ENCODE data around the gene PREX1.
"Not testable (repeated sequence)": the region's sequence is repeated elsewhere in the genome, so short reads cannot be mapped to it uniquely, and the experiment has no call there.

Gene PREX1

DNA sequence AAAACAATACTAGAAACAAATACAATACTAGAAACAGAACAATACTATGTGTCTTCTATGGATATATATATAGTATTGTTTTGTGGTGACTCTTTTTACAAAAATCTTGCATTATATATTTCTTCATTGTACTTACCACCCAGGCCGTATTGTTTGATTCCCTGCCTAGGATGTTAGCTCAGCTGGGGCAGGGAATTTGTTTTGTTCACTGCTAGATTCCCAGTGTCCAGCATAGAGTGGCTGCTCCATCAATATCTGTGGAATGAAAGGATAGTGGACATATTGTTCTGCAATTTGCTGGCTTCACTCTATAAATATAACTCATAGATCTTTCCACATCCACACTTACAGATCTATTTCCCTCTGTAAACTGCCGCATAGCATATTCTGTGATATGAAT lies 21.5 kb upstream of the PREX1 start:
- H3K4me3 ChIP-seq (ENCODE audit: insufficient read depth, low read depth, low read length, poor library complexity, severe bottlenecking) = no peak overlapping the region
- DNase-seq = no peak
- no peak overlapping the region for H3K27ac ChIP-seq (ENCODE audit: insufficient read depth, low read length, poor library complexity, severe bottlenecking)
- H3K36me3 ChIP-seq (ENCODE audit: control insufficient read depth, insufficient read depth, low read length) = no peaks in the 10 kb centered on the region
- no peaks in the 10 kb centered on the region for H3K27me3 ChIP-seq (replicated peaks; ENCODE audit: control insufficient read depth, insufficient read depth, low read length, poor library complexity, severe bottlenecking)
- no peaks in the 10 kb centered on the region for H3K9me3 ChIP-seq (ENCODE audit: control insufficient read depth, low read length)
- no peaks in the 10 kb centered on the region for H3K4me1 ChIP-seq (ENCODE audit: control insufficient read depth, insufficient read depth, low read length, poor library complexity, severe bottlenecking)

DNA sequence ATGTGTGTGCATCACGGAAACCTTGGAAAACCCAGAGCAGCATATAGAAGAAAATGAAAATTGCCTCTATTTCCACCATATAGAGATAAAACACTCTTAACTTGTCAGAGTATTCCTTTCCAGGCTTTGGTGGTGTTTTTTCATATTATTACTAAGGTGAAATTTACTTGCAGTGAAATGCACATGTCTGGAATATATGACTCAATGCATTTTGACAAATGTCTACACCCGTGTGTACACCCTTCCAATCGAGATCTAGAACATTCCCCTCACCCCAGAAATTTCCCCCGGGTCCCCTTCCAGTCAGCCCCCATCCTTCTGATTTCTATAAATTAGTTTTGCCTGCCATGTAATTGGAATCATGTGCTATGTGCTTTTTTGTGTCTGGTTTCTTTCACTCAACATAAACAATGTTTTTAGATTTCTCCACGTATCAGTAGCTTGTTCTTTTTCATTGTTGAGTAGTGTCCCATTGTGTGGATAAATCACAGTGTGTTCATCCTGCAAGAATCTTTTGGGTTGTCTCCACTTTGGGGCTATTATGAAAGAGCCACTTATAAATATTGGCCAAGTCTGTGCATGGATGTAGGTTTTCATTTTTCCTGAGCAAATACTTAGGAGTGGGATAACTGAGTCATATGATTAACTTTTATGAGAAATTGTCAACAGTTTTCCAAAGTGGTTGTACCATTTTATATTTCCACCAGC lies 19.9 kb upstream of the PREX1 start:
- Histone ChIP-seq H3K27me3 (replicated peaks; ENCODE audit: control insufficient read depth, insufficient read depth, low read length, poor library complexity, severe bottlenecking) (no peaks in the 10 kb centered on the region), H3K9me3 (ENCODE audit: control insufficient read depth, low read length) (no peaks in the 10 kb centered on the region), H3K4me3 (ENCODE audit: insufficient read depth, low read depth, low read length, poor library complexity, severe bottlenecking) (no peak overlapping the region), H3K27ac (ENCODE audit: insufficient read depth, low read length, poor library complexity, severe bottlenecking) (no peak overlapping the region), H3K36me3 (ENCODE audit: control insufficient read depth, insufficient read depth, low read length) (no peaks in the 10 kb centered on the region), H3K4me1 (ENCODE audit: control insufficient read depth, insufficient read depth, low read length, poor library complexity, severe bottlenecking) (no peaks in the 10 kb centered on the region)
- no peak for DNase-seq

DNA sequence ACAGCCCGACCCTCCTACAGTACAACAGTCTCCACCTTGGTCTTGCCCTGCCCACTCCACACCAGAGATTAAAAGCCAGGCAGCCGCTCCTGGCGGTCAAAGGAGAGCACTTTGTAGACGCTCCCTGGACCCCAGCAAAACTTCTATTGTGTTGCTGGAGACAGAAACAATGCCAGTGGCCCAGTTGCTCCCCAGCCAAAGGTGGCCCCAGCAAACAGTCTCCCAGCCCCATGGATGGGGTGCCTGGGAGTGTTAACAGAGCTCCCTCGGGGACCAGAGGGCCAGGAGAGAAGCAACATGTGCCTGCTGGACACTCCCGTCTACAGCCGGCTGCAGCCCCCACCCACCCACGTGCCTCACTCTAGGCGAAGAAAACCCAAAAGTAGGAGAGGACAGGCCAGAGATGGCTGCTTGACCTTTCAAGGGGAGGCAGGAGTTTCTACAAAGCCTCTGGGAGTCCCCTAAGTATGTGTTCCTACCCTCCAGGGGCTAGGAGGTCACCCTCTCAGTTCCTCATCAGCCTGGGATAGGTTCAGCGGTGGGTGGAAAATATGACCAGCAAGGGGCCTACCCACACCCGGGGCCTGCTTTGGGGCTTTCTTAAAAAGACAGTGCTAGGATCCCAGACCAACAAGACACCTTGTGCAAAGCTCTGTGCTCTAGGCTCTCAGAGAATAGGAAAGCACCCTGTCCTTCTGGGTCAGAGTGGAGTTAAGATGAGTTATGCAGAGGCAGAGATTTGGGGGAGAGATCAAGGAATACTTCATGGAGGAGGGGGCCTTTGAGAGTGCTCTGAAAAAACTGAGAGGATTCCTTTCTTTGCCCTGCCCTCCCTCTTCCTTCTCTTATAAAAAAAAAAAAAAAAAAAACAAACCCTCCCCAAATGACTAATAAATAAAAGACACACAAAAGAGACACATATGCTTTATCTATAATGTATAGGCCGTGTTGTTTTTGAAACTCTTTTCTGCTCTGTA lies 19.0 kb upstream of the PREX1 start:
- no peaks in the 10 kb centered on the region for H3K36me3 ChIP-seq (ENCODE audit: control insufficient read depth, insufficient read depth, low read length)
- no peak for DNase-seq
- H3K27me3 ChIP-seq (replicated peaks; ENCODE audit: control insufficient read depth, insufficient read depth, low read length, poor library complexity, severe bottlenecking) = no peaks in the 10 kb centered on the region
- no peak overlapping the region for H3K4me3 ChIP-seq (ENCODE audit: insufficient read depth, low read depth, low read length, poor library complexity, severe bottlenecking)
- no peak overlapping the region for H3K27ac ChIP-seq (ENCODE audit: insufficient read depth, low read length, poor library complexity, severe bottlenecking)
- no peaks in the 10 kb centered on the region for H3K4me1 ChIP-seq (ENCODE audit: control insufficient read depth, insufficient read depth, low read length, poor library complexity, severe bottlenecking)
- H3K9me3 ChIP-seq (ENCODE audit: control insufficient read depth, low read length) = no peaks in the 10 kb centered on the region

DNA sequence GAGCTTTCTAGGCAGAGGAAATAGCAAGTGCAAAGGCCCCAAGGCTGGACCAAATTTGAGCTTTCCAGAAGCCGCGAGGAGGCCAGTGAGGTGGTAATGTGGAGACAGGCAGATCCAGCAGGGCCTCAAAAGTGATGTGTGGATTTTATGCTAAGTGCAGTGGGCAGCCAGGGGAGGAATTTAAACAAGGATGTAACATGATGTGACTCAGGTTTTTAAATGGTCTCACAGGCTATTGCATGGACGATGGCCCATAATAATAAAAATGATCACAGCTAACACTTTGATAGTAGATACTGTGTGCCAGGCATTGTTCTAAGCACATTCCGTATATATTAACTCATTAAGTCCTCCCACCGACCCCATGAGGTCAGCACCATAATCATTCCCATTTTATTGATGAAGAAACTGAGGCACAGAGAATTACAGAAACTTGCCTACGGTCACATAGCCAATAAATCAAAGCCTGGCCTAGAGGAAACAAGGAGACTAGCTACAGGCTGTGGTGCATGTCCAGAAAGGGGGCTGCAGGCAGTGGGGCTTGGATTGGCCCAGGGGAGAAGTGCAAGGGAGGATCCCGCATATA lies 18.0 kb upstream of the PREX1 start:
- no peaks in the 10 kb centered on the region for H3K9me3 ChIP-seq (ENCODE audit: control insufficient read depth, low read length)
- no peaks in the 10 kb centered on the region for H3K4me1 ChIP-seq (ENCODE audit: control insufficient read depth, insufficient read depth, low read length, poor library complexity, severe bottlenecking)
- H3K27ac ChIP-seq (ENCODE audit: insufficient read depth, low read length, poor library complexity, severe bottlenecking) = no peak overlapping the region
- H3K4me3 ChIP-seq (ENCODE audit: insufficient read depth, low read depth, low read length, poor library complexity, severe bottlenecking) = no peak overlapping the region
- H3K36me3 ChIP-seq (ENCODE audit: control insufficient read depth, insufficient read depth, low read length) = no peaks in the 10 kb centered on the region
- no peak for DNase-seq
- H3K27me3 ChIP-seq (replicated peaks; ENCODE audit: control insufficient read depth, insufficient read depth, low read length, poor library complexity, severe bottlenecking) = no peaks in the 10 kb centered on the region

DNA sequence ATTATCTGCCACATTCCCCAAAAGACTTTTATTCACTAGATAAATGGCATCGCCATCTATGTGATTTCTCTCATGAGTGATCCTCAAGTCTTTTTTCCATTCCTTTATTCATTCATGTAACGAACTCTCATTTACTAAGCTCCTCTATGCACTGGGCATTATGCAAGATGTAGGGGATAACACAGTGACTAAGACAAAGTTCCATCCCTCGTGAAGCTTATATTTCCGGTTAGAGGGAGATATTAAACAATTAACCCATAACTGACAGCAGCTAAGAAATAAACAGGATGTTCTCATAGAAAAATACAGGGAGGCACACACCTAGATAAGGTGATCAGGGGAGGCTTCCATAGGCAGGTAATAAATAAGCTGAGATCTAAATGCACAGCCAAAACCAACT lies 17.2 kb upstream of the PREX1 start:
- no peaks in the 10 kb centered on the region for H3K4me1 ChIP-seq (ENCODE audit: control insufficient read depth, insufficient read depth, low read length, poor library complexity, severe bottlenecking)
- H3K27ac ChIP-seq (ENCODE audit: insufficient read depth, low read length, poor library complexity, severe bottlenecking) = no peak overlapping the region
- no peak for DNase-seq
- no peaks in the 10 kb centered on the region for H3K27me3 ChIP-seq (replicated peaks; ENCODE audit: control insufficient read depth, insufficient read depth, low read length, poor library complexity, severe bottlenecking)
- no peaks in the 10 kb centered on the region for H3K9me3 ChIP-seq (ENCODE audit: control insufficient read depth, low read length)
- H3K36me3 ChIP-seq (ENCODE audit: control insufficient read depth, insufficient read depth, low read length) = no peaks in the 10 kb centered on the region
- no peak overlapping the region for H3K4me3 ChIP-seq (ENCODE audit: insufficient read depth, low read depth, low read length, poor library complexity, severe bottlenecking)

DNA sequence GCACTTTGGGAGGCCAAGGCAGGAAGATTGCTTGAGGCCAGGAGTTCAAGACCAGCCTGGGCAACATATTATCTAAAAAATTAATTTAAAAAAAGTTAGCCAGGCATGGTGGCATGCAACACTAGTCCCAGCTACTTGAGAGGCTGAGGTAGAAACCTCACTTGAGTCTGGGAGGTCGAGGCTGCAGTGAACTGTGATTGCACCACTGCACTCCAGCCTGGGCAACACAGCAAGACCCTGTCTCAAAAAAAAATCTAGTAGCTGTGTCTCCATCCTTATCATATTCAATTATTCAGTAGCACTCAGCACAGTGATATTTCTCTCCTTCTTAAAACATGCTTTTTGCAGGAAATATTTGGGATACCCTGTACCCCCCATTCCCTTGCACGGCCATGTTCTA lies 16.1 kb upstream of the PREX1 start:
- not testable (repeated sequence) for H3K4me1 ChIP-seq (ENCODE audit: control insufficient read depth, insufficient read depth, low read length, poor library complexity, severe bottlenecking); H3K27ac ChIP-seq (ENCODE audit: insufficient read depth, low read length, poor library complexity, severe bottlenecking); H3K9me3 ChIP-seq (ENCODE audit: control insufficient read depth, low read length); H3K36me3 ChIP-seq (ENCODE audit: control insufficient read depth, insufficient read depth, low read length); DNase-seq; H3K27me3 ChIP-seq (replicated peaks; ENCODE audit: control insufficient read depth, insufficient read depth, low read length, poor library complexity, severe bottlenecking); H3K4me3 ChIP-seq (ENCODE audit: insufficient read depth, low read depth, low read length, poor library complexity, severe bottlenecking)

DNA sequence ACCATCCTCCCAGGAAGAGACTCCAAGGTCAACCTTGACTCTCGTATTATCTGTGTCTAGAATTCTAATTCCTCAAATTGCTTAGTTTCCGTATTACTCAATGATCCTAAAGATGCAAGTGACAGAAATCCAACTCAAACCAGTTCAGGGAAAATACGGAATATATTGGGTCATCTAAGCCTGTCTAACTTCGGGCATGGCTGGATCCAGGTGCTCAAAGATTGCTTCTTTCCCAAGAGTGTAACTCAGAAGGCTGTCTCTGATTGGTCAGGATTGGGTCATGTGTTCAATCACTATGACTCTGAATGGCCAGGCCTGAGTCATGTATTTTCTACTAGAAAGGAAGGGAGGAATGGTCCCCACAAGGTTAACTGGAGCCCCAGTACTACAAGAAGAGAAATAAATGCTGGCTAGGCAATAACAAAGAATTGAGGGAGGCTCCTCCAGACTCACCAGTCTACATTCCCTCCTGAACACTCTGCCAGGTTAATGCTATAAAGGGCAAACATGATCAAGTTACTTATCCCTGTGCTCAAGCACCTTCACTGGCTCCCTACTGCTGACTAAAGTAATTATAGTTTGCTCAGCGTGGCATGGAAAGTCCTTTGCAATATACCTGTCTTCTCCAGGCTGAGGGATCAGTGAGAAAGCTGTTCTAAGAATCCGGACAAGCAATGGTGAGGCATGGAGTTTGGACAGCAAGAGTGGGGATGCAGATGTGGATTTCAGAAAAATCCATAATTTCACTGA lies 15.4 kb upstream of the PREX1 start:
- H3K27ac ChIP-seq (ENCODE audit: insufficient read depth, low read length, poor library complexity, severe bottlenecking) = no peak overlapping the region
- H3K4me1 ChIP-seq (ENCODE audit: control insufficient read depth, insufficient read depth, low read length, poor library complexity, severe bottlenecking) = no peaks in the 10 kb centered on the region
- H3K27me3 ChIP-seq (replicated peaks; ENCODE audit: control insufficient read depth, insufficient read depth, low read length, poor library complexity, severe bottlenecking) = no peaks in the 10 kb centered on the region
- no peak overlapping the region for H3K4me3 ChIP-seq (ENCODE audit: insufficient read depth, low read depth, low read length, poor library complexity, severe bottlenecking)
- no peaks in the 10 kb centered on the region for H3K9me3 ChIP-seq (ENCODE audit: control insufficient read depth, low read length)
- DNase-seq = no peak
- no peaks in the 10 kb centered on the region for H3K36me3 ChIP-seq (ENCODE audit: control insufficient read depth, insufficient read depth, low read length)

DNA sequence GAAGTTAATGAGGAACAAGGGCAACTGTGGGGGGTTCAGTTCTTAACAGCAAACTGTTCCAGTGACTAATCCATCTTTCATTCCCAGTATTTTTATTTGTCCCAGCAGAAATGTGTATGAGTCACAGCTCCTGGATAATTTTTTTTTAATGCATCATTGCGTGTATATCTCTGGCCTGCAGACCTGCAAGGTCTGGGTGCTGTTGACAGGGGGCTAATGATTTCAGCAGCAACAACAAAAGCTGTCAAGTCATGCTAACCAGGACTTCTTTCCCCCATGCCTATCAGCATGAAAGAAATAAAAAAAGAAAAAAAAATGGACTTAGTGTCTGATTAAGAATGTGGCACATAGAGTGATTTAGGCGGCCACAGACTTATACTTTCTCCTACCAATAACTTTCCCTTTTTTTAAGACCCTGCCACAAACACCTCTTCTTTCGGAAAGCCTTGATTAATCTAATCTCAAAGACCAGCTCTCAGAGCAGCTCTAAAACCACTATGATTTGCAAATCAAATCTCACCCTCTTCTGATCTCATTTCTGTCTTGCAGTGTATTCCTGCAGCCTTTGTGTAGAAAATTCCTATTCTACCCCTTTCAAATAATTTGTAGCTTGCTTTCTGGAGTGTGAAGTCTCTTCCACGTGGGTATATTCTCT lies 14.2 kb upstream of the PREX1 start:
- Histone ChIP-seq H3K27ac (ENCODE audit: insufficient read depth, low read length, poor library complexity, severe bottlenecking) (no peak overlapping the region), H3K4me1 (ENCODE audit: control insufficient read depth, insufficient read depth, low read length, poor library complexity, severe bottlenecking) (no peaks in the 10 kb centered on the region), H3K36me3 (ENCODE audit: control insufficient read depth, insufficient read depth, low read length) (no peaks in the 10 kb centered on the region), H3K9me3 (ENCODE audit: control insufficient read depth, low read length) (no peaks in the 10 kb centered on the region), H3K4me3 (ENCODE audit: insufficient read depth, low read depth, low read length, poor library complexity, severe bottlenecking) (no peak overlapping the region), H3K27me3 (replicated peaks; ENCODE audit: control insufficient read depth, insufficient read depth, low read length, poor library complexity, severe bottlenecking) (no peaks in the 10 kb centered on the region)
- no peak for DNase-seq

DNA sequence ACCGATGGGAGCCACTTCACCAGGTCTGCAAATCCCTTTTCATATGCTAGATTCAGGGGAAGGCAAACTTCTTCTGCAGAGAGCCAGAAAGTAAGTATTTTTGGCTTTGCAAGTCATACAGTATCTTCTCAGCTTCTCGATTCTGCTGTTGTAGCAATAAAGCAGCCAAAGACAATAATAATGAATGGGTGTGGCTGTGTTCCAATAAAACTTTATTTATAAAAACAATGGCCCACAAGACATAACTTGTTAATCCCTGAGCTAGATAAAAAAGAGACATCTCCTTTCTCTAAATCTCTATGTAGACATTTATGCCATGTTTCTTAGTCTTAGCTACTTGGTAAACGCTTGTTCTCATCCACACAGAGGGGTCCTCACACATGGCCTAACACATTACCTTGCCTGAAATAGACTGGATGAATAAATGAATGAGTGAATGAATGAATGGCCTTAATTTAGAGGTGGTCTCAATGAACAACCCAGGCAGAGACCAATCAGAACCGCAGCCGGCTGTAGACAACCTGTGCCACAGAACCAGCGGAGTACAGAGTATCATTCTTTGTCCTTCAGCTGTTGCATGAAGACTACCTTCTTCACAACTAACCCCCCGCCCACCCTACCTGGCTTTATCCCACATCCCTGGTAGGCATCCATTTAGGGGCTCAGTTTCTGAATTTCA lies 13.5 kb upstream of the PREX1 start:
- no peak for DNase-seq
- H3K36me3 ChIP-seq (ENCODE audit: control insufficient read depth, insufficient read depth, low read length) = no peaks in the 10 kb centered on the region
- H3K27me3 ChIP-seq (replicated peaks; ENCODE audit: control insufficient read depth, insufficient read depth, low read length, poor library complexity, severe bottlenecking) = no peaks in the 10 kb centered on the region
- no peak overlapping the region for H3K27ac ChIP-seq (ENCODE audit: insufficient read depth, low read length, poor library complexity, severe bottlenecking)
- no peak overlapping the region for H3K4me3 ChIP-seq (ENCODE audit: insufficient read depth, low read depth, low read length, poor library complexity, severe bottlenecking)
- no peaks in the 10 kb centered on the region for H3K9me3 ChIP-seq (ENCODE audit: control insufficient read depth, low read length)
- H3K4me1 ChIP-seq (ENCODE audit: control insufficient read depth, insufficient read depth, low read length, poor library complexity, severe bottlenecking) = no peaks in the 10 kb centered on the region
